ENCODE results near the gene THRA.
A peak's percentile ranks its signal among the peaks of the same experiment; 100 is the strongest.

THRA gene

GRCh38 chr17:40084477-40084876 lies 21.7 kb downstream of the THRA start:
- Histone ChIP-seq H3K9me3 (ENCODE audit: control extremely low read depth in 1 of 5, control insufficient read depth in 4 of 5, insufficient read depth in 2 of 5, low read depth in 1 of 5, low read length in 4 of 5) (no peaks in the 10 kb centered on the region), H3K4me1 (ENCODE audit: control extremely low read depth in 1 of 4, control insufficient read depth in 4 of 4, insufficient read depth in 4 of 4, low read length in 3 of 4) (no peaks in the 10 kb centered on the region), H3K27me3 (replicated peaks in 2 of 5; ENCODE audit: control insufficient read depth in 4 of 5, insufficient read depth in 5 of 5, low read length in 4 of 5) (no peaks in the 10 kb centered on the region), H3K27ac (ENCODE audit: insufficient read depth in 1 of 2, low read depth in 1 of 2, low read length in 2 of 2, poor library complexity in 1 of 2, severe bottlenecking in 2 of 2) (no peak overlapping the region), H3K4me3 (ENCODE audit: control insufficient read depth in 1 of 7, extremely low read depth in 1 of 7, insufficient read depth in 4 of 7, low read depth in 2 of 7, low read length in 6 of 7) (no peak overlapping the region), H3K36me3 (ENCODE audit: control insufficient read depth in 4 of 4, insufficient read depth in 4 of 4, low read length in 3 of 4) (peaks cover 29 to 56% (median 38%) of the 10 kb centered on the region in 4 experiments)
- ChIA-PET CTCF (interaction anchor here (0.7 to 5.2 kb wide), 10 partner anchors 9 to 62 kb away, joined by 3 to 71 read pairs (median 20); partner anchors contain the start of genes MED24 and THRA), POLR2A (interaction anchor here (0.6 kb wide), 1 partner anchor 56 kb away, joined by 9 read pairs; the partner anchor contains the start of gene CASC3)
- WGBS (ENCODE audit: insufficient coverage), result over 99% methylated on average over 9 of the region's 14 CpGs
- DNase-seq, result no peak

GRCh38 chr17:40086150-40087044 lies 23.6 kb downstream of the THRA start:
- ChIA-PET CTCF (interaction anchor here (0.7 to 5.2 kb wide), 26 partner anchors 11 to 82 kb away, joined by 3 to 71 read pairs (median 9); partner anchors contain the start of genes CSF3, MED24, NR1D1 and THRA), POLR2A (no interaction called here)
- peak; percentile 58 to 79 (median 75) for DNase-seq
- H3K9me3 ChIP-seq (ENCODE audit: control extremely low read depth in 1 of 5, control insufficient read depth in 4 of 5, insufficient read depth in 2 of 5, low read depth in 1 of 5, low read length in 4 of 5), result no peaks in the 10 kb centered on the region
- H3K36me3 ChIP-seq (ENCODE audit: control insufficient read depth in 4 of 4, insufficient read depth in 4 of 4, low read length in 3 of 4), result peaks cover 31 to 67% (median 43%) of the 10 kb centered on the region in 4 experiments
- H3K27me3 ChIP-seq (replicated peaks in 2 of 5; ENCODE audit: control insufficient read depth in 4 of 5, insufficient read depth in 5 of 5, low read length in 4 of 5), result no peaks in the 10 kb centered on the region
- H3K27ac ChIP-seq (ENCODE audit: insufficient read depth in 1 of 2, low read depth in 1 of 2, low read length in 2 of 2, poor library complexity in 1 of 2, severe bottlenecking in 2 of 2), result no peak overlapping the region
- no peaks in the 10 kb centered on the region for H3K4me1 ChIP-seq (ENCODE audit: control extremely low read depth in 1 of 4, control insufficient read depth in 4 of 4, insufficient read depth in 4 of 4, low read length in 3 of 4)
- WGBS (ENCODE audit: insufficient coverage), result 73% methylated on average over 9 of the region's 17 CpGs
- H3K4me3 ChIP-seq (ENCODE audit: control insufficient read depth in 1 of 7, extremely low read depth in 1 of 7, insufficient read depth in 4 of 7, low read depth in 2 of 7, low read length in 6 of 7), result no peak overlapping the region

- Histone ChIP-seq H3K27me3 (replicated peaks in 2 of 5; ENCODE audit: control insufficient read depth in 4 of 5, insufficient read depth in 5 of 5, low read length in 4 of 5) (no peaks in the 10 kb centered on the region), H3K36me3 (ENCODE audit: control insufficient read depth in 4 of 4, insufficient read depth in 4 of 4, low read length in 3 of 4) (peaks cover 31 to 73% (median 43%) of the 10 kb centered on the region in 4 experiments), H3K4me3 (ENCODE audit: control insufficient read depth in 1 of 7, extremely low read depth in 1 of 7, insufficient read depth in 4 of 7, low read depth in 2 of 7, low read length in 6 of 7) (no peak overlapping the region), H3K4me1 (ENCODE audit: control extremely low read depth in 1 of 4, control insufficient read depth in 4 of 4, insufficient read depth in 4 of 4, low read length in 3 of 4) (no peaks in the 10 kb centered on the region), H3K27ac (ENCODE audit: insufficient read depth in 1 of 2, low read depth in 1 of 2, low read length in 2 of 2, poor library complexity in 1 of 2, severe bottlenecking in 2 of 2) (no peak overlapping the region), H3K9me3 (ENCODE audit: control extremely low read depth in 1 of 5, control insufficient read depth in 4 of 5, insufficient read depth in 2 of 5, low read depth in 1 of 5, low read length in 4 of 5) (no peaks in the 10 kb centered on the region)
- POLR2A ChIA-PET, result no interaction called here
- 96% methylated on average over 6 of the region's 6 CpGs for WGBS (ENCODE audit: insufficient coverage)
- DNase-seq, result no peak
- CTCF ChIA-PET, result interaction anchor here (1.1 to 3.8 kb wide), 11 partner anchors 11 to 72 kb away, joined by 3 to 71 read pairs (median 13); partner anchors contain the start of genes CSF3 and THRA
Measured at GRCh38 chr17:40087049-40087794, 24.5 kb downstream of the THRA start.

GRCh38 chr17:40087903-40088718 lies 25.3 kb downstream of the THRA start:
- Histone ChIP-seq H3K4me1 (ENCODE audit: control extremely low read depth in 1 of 4, control insufficient read depth in 4 of 4, insufficient read depth in 4 of 4, low read length in 3 of 4) (no peaks in the 10 kb centered on the region), H3K9me3 (ENCODE audit: control extremely low read depth in 1 of 5, control insufficient read depth in 4 of 5, insufficient read depth in 2 of 5, low read depth in 1 of 5, low read length in 4 of 5) (no peaks in the 10 kb centered on the region), H3K27me3 (replicated peaks in 2 of 5; ENCODE audit: control insufficient read depth in 4 of 5, insufficient read depth in 5 of 5, low read length in 4 of 5) (no peaks in the 10 kb centered on the region), H3K4me3 (ENCODE audit: control insufficient read depth in 1 of 7, extremely low read depth in 1 of 7, insufficient read depth in 4 of 7, low read depth in 2 of 7, low read length in 6 of 7) (no peak overlapping the region), H3K36me3 (ENCODE audit: control insufficient read depth in 4 of 4, insufficient read depth in 4 of 4, low read length in 3 of 4) (peaks cover 31 to 78% (median 48%) of the 10 kb centered on the region in 4 experiments), H3K27ac (ENCODE audit: insufficient read depth in 1 of 2, low read depth in 1 of 2, low read length in 2 of 2, poor library complexity in 1 of 2, severe bottlenecking in 2 of 2) (no peak overlapping the region)
- WGBS (ENCODE audit: insufficient coverage), result 96% methylated on average over 28 of the region's 28 CpGs
- no peak for DNase-seq
- ChIA-PET CTCF (interaction anchor here (1.0 to 2.0 kb wide), 4 partner anchors 13 to 34 kb away, joined by 3 to 8 read pairs (median 4); partner anchors contain the start of gene MED24), POLR2A (no interaction called here)

- H3K27ac ChIP-seq (ENCODE audit: insufficient read depth in 1 of 2, low read depth in 1 of 2, low read length in 2 of 2, poor library complexity in 1 of 2, severe bottlenecking in 2 of 2), result no peak overlapping the region
- ChIA-PET POLR2A (no interaction called here), CTCF (interaction anchor here (0.6 to 2.0 kb wide), 10 partner anchors 11 to 73 kb away, joined by 3 to 8 read pairs (median 3); partner anchors contain the start of genes MED24, NR1D1 and THRA)
- no peak for DNase-seq
- H3K9me3 ChIP-seq (ENCODE audit: control extremely low read depth in 1 of 5, control insufficient read depth in 4 of 5, insufficient read depth in 2 of 5, low read depth in 1 of 5, low read length in 4 of 5), result no peaks in the 10 kb centered on the region
- no peaks in the 10 kb centered on the region for H3K27me3 ChIP-seq (replicated peaks in 2 of 5; ENCODE audit: control insufficient read depth in 4 of 5, insufficient read depth in 5 of 5, low read length in 4 of 5)
- no peak overlapping the region for H3K4me3 ChIP-seq (ENCODE audit: control insufficient read depth in 1 of 7, extremely low read depth in 1 of 7, insufficient read depth in 4 of 7, low read depth in 2 of 7, low read length in 6 of 7)
- H3K36me3 ChIP-seq (ENCODE audit: control insufficient read depth in 4 of 4, insufficient read depth in 4 of 4, low read length in 3 of 4), result peaks cover 27 to 80% (median 49%) of the 10 kb centered on the region in 4 experiments
- WGBS (ENCODE audit: insufficient coverage), result 96% methylated on average over 21 of the region's 26 CpGs
- H3K4me1 ChIP-seq (ENCODE audit: control extremely low read depth in 1 of 4, control insufficient read depth in 4 of 4, insufficient read depth in 4 of 4, low read length in 3 of 4), result no peaks in the 10 kb centered on the region
Measured at GRCh38 chr17:40089077-40089895, 26.5 kb downstream of the THRA start.

Measured in common myeloid progenitor, CD34-positive (primary cell).